GM13976 (cell line): ENCODE results near the gene ZNF618.

ENCODE experiments used
- DNase-seq: peaks from one replicate; pipeline ENCODE4 v3.0.0; 2012; ENCODE audit warnings: low spot score
- CTCF ChIP-seq: IDR thresholded peaks from 2 replicates; pipeline ENCODE4 v1.5.1; 2012; ENCODE audit warnings: borderline replicate concordance, mild to moderate bottlenecking; ENCODE audit not compliant: insufficient read depth; ENCODE audit errors: extremely low read depth, missing control alignments, control extremely low read depth
- in situ Hi-C: fragments of 300-500 bp; cut with MboI; formaldehyde crosslinking; loops from one replicate; pipeline ENCODE4 v1.12.0; 2022; ENCODE audit warnings: low sequenced_read_pairs, mixed read lengths, inconsistent platforms; ENCODE audit not compliant: unreplicated experiment

ZNF618 gene

GRCh38 chr9:114031037-114031630, 155.0 kb downstream of the ZNF618 start:
- peak; percentile 5 for DNase-seq
- in situ Hi-C loops: no loop called here
- no peak for TF ChIP-seq CTCF

- peak; percentile 23 for DNase-seq
- TF ChIP-seq CTCF: no peak
- in situ Hi-C loops: no loop called here
These were observed 156.1 kb downstream of the ZNF618 start for GRCh38 chr9:114031948-114032840.

GRCh38 chr9:114033397-114034103, 157.4 kb downstream of the ZNF618 start:
- in situ Hi-C loops: no loop called here
- peak; percentile 40 for TF ChIP-seq CTCF
- peak; percentile 58 for DNase-seq

- TF ChIP-seq CTCF: no peak
- in situ Hi-C loops: no loop called here
- DNase-seq: no peak
These were observed 158.1 kb downstream of the ZNF618 start for GRCh38 chr9:114034196-114034595.

- no peak for TF ChIP-seq CTCF
- peak; percentile 29 for DNase-seq
- in situ Hi-C loops: no loop called here
These were observed 158.6 kb downstream of the ZNF618 start for GRCh38 chr9:114034661-114035062.

GRCh38 chr9:114035221-114035844, 159.2 kb downstream of the ZNF618 start:
- in situ Hi-C loops: no loop called here
- peak; percentile 13 for DNase-seq
- TF ChIP-seq CTCF: no peak
